Endothelial cell of umbilical vein (primary cell): ENCODE measurements around the gene IFRD2. TPM values are rescaled to one million over a fixed set of nuclear protein-coding genes. Genes with fewer than 3 reads are reported as not detected.

Source experiments
- BruUV-seq: library from RNA; stranded (reverse); fragments of 400-500 nt; replicated peaks from 2 replicates; lab custom pipeline; 2021; lab: Mats Ljungman, UMichigan
- CTCF ChIA-PET: fragments of 300-600, 350-600 bp; sonication (Branson Sonifier 250); formaldehyde crosslinking; loops from one replicate; lab custom pipeline; 2021; ENCODE audit warnings: antibody characterized with exemption, inconsistent platforms; lab: Charles Lee
- POLR2A ChIA-PET: fragments of 300-600, 350-600 bp; sonication (Branson Sonifier 250); formaldehyde crosslinking; loops from one replicate; lab custom pipeline; 2021; ENCODE audit warnings: antibody characterized with exemption, inconsistent platforms; lab: Charles Lee
- DNase-seq: peaks from one replicate; pipeline ENCODE4 v3.0.0-alpha.2; 2011; ENCODE audit warnings: low read depth, low spot score
- FAIRE-seq: peaks from 2 replicates; lab custom pipeline; 2011; peaks lifted over from hg19 to GRCh38; lab: Jason Lieb, UNC
- H2AFZ ChIP-seq: 2 replicates; pipeline ENCODE4 v1.6.0; 2012; ENCODE audit warnings: low read depth, low read length, control low read depth, inconsistent platforms
- H3K27ac ChIP-seq: 2 replicates; pipeline ENCODE4 v1.5.1; 2011; ENCODE audit warnings: low read depth, mild to moderate bottlenecking, control low read depth, low read length, moderate library complexity; ENCODE audit not compliant: insufficient read depth
- H3K27me3 ChIP-seq, 2 experiments: 2 replicates each; pipeline versions ENCODE4 v1.6.0 to v1.6.1; 2011; ENCODE audit warnings: low read length in 2 of 2, mixed read lengths in 1 of 2; ENCODE audit not compliant: control insufficient read depth in 2 of 2, insufficient read depth in 2 of 2
- H3K36me3 ChIP-seq, 2 experiments: 2 replicates in 1 of 2; 3 replicates in 1 of 2; pipeline ENCODE4 v1.5.1; 2011; ENCODE audit warnings: low read length in 2 of 2, mild to moderate bottlenecking in 1 of 2, moderate library complexity in 1 of 2; ENCODE audit not compliant: control insufficient read depth in 2 of 2, insufficient read depth in 2 of 2; ENCODE audit errors: extremely low read depth in 1 of 2
- H3K4me1 ChIP-seq: 3 replicates; pipeline ENCODE4 v1.5.1; 2011; ENCODE audit warnings: mild to moderate bottlenecking, low read length; ENCODE audit not compliant: control insufficient read depth, insufficient read depth; ENCODE audit errors: extremely low read depth
- H3K4me2 ChIP-seq: 2 replicates; pipeline ENCODE4 v1.6.1; 2011; ENCODE audit warnings: low read length, control low read depth, mixed read lengths; ENCODE audit not compliant: insufficient read depth
- H3K4me3 ChIP-seq, 3 experiments: fragments of 200-600 bp in 1 of 3; sonication (generic), shearing (Covaris generic) in 1 of 3; replicated peaks in 1 of 3; 2 replicates each; pipeline ENCODE4 v1.5.1; 2011 to 2016; ENCODE audit warnings: control low read depth in 3 of 3, low read length in 3 of 3, mild to moderate bottlenecking in 2 of 3, inconsistent platforms in 1 of 3, low read depth in 1 of 3, moderate library complexity in 1 of 3; ENCODE audit not compliant: insufficient read depth in 1 of 3
- H3K79me2 ChIP-seq: 2 replicates; pipeline ENCODE4 v1.6.0; 2012; ENCODE audit warnings: low read length, inconsistent platforms; ENCODE audit not compliant: control insufficient read depth, insufficient read depth
- H3K9ac ChIP-seq: replicated peaks from 2 replicates; pipeline ENCODE3; 2011; ENCODE audit warnings: low read length, control low read depth; ENCODE audit not compliant: insufficient read depth; ENCODE audit errors: extremely low read depth
- H3K9me1 ChIP-seq: replicated peaks from 3 replicates; pipeline ENCODE4 v1.6.0; 2011; ENCODE audit warnings: mild to moderate bottlenecking, low read length; ENCODE audit not compliant: control insufficient read depth, insufficient read depth; ENCODE audit errors: extremely low read depth
- H3K9me3 ChIP-seq: replicated peaks from 2 replicates; pipeline ENCODE4 v1.5.1; 2012; ENCODE audit warnings: low read length, inconsistent platforms; ENCODE audit not compliant: control insufficient read depth, insufficient read depth
- H4K20me1 ChIP-seq: replicated peaks from 2 replicates; pipeline ENCODE3; 2011; ENCODE audit warnings: mild to moderate bottlenecking, low read length; ENCODE audit not compliant: control insufficient read depth, insufficient read depth; ENCODE audit errors: extremely low read depth
- EZH2 ChIP-seq: IDR thresholded peaks from 2 replicates; pipeline ENCODE4 v1.6.1; 2012; ENCODE audit warnings: borderline replicate concordance, low read depth, mild to moderate bottlenecking, moderate library complexity, low read length, inconsistent platforms; ENCODE audit not compliant: severe bottlenecking
- FOS ChIP-seq: IDR thresholded peaks from 2 replicates; pipeline ENCODE4 v1.6.1; 2011; ENCODE audit warnings: mild to moderate bottlenecking, low read length, moderate library complexity, borderline replicate concordance; ENCODE audit not compliant: insufficient read depth
- GATA2 ChIP-seq: IDR thresholded peaks from 2 replicates; pipeline ENCODE4 v1.7.0; 2011; ENCODE audit warnings: low read depth, mild to moderate bottlenecking, moderate library complexity, mixed read lengths, low read length; ENCODE audit not compliant: insufficient read length, insufficient read depth
- JUN ChIP-seq: IDR thresholded peaks from 2 replicates; pipeline ENCODE4 v1.6.1; 2011; ENCODE audit warnings: borderline replicate concordance, low read depth; ENCODE audit not compliant: insufficient read length, insufficient read depth
- MYC ChIP-seq: IDR thresholded peaks from one replicate; pipeline ENCODE4 v1.6.1; 2011; ENCODE audit warnings: mild to moderate bottlenecking, low read depth, low read length
- POLR2A ChIP-seq: IDR thresholded peaks from 2 replicates; pipeline ENCODE4 v1.6.1; 2012; ENCODE audit warnings: low read depth, mild to moderate bottlenecking, control low read depth, low read length
- POLR2AphosphoS5 ChIP-seq: IDR thresholded peaks from 2 replicates; pipeline ENCODE4 v1.6.1; 2012; ENCODE audit warnings: low read depth, mild to moderate bottlenecking, control low read depth, low read length, moderate library complexity; ENCODE audit not compliant: insufficient read depth
- dilution Hi-C: fragments of 300-500 bp; cut with MboI; formaldehyde crosslinking; loops from one replicate; pipeline ENCODE4 v1.15.0; 2019; ENCODE audit warnings: low sequenced_read_pairs; ENCODE audit not compliant: extremely low pct_ligation_motif_present
- intact Hi-C: fragments of 100-400 bp; cut with micrococcal nuclease; formaldehyde crosslinking; loops from one replicate; pipeline ENCODE4 v1.10.0; 2022
- polyA plus RNA-seq, 4 experiments: library from polyadenylated mRNA; depleted of rRNA in 3 of 4; stranded (reverse) in 3 of 4; unstranded in 1 of 4; fragments of >200 nt; gene quantifications; 2 replicates each; pipeline versions ENCODE4 v1.2.1 to v1.2.3, GENCODE V29; 2011 to 2012; ENCODE audit warnings: missing spikeins in 1 of 4
- total RNA-seq: library from RNA; stranded (reverse); gene quantifications from 2 replicates; pipeline ENCODE4 v1.2.3, GENCODE V29; 2021
- TF ChIP-seq, protein P1 (sequence below), 2 donors: IDR thresholded peaks; 1 replicate in 1 of 2; 2 replicates in 1 of 2; pipeline ENCODE4 v1.5.1; 2011; ENCODE audit warnings: low read length in 2 of 2, mild to moderate bottlenecking in 2 of 2, moderate library complexity in 2 of 2, control low read depth in 1 of 2, inconsistent platforms in 1 of 2, low read depth in 1 of 2; ENCODE audit not compliant: insufficient read depth in 1 of 2; ENCODE audit errors: extremely low read depth in 1 of 2
- TF ChIP-seq, protein P2 (sequence below): IDR thresholded peaks from 2 replicates; pipeline ENCODE4 v1.6.1; 2011; ENCODE audit not compliant: insufficient read depth, insufficient read length

The IFRD2 gene
- total and polyA plus RNA-seq, 2 donors (not counting 3 experiments of a cell fraction or from before 2014, with no cell fraction given) = 99.4 to 111 TPM

GRCh38 chr3:50297896-50298725, 5.9 kb upstream of the IFRD2 start:
- Histone ChIP-seq H3K4me3 (peak overlapping the region; percentile 51 to 69 (median 64)), H2AFZ (no peak overlapping the region), H4K20me1 (no peaks in the 10 kb centered on the region), H3K4me2 (peak overlapping the region; percentile 79), H3K9me1 (no peaks in the 10 kb centered on the region), H3K9ac (peak overlapping the region; percentile 75), H3K27me3 (no peaks in the 10 kb centered on the region), H3K9me3 (no peaks in the 10 kb centered on the region), H3K4me1 (peaks cover 21% of the 10 kb centered on the region), H3K79me2 (no peaks in the 10 kb centered on the region), H3K27ac (peak overlapping the region; percentile 70), H3K36me3 (no peaks in the 10 kb centered on the region)
- POLR2A ChIA-PET = interaction anchor here (1.0 to 1.5 kb wide), 3 partner anchors 15 to 38 kb away, joined by 3 to 5 read pairs (median 3); no protein-coding TSS in a partner anchor
- dilution Hi-C loops = no loop called here
- TF ChIP-seq POLR2AphosphoS5 = no peak
- TF ChIP-seq, protein P1, sequence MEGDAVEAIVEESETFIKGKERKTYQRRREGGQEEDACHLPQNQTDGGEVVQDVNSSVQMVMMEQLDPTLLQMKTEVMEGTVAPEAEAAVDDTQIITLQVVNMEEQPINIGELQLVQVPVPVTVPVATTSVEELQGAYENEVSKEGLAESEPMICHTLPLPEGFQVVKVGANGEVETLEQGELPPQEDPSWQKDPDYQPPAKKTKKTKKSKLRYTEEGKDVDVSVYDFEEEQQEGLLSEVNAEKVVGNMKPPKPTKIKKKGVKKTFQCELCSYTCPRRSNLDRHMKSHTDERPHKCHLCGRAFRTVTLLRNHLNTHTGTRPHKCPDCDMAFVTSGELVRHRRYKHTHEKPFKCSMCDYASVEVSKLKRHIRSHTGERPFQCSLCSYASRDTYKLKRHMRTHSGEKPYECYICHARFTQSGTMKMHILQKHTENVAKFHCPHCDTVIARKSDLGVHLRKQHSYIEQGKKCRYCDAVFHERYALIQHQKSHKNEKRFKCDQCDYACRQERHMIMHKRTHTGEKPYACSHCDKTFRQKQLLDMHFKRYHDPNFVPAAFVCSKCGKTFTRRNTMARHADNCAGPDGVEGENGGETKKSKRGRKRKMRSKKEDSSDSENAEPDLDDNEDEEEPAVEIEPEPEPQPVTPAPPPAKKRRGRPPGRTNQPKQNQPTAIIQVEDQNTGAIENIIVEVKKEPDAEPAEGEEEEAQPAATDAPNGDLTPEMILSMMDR (IDR thresholded peaks at IDR 0.05; ENCODE audit: extremely low read depth in 1 of 2, insufficient read depth in 1 of 2, low read depth in 1 of 2, low read length in 2 of 2) = peak; percentile 10 to 11
- CTCF ChIA-PET = interaction anchor here (1.4 to 2.6 kb wide), 2 partner anchors 25 to 30 kb away, joined by 4 to 36 read pairs; partner anchors contain the start of genes HYAL2 and TUSC2
- DNase-seq = no peak
- no TSS peak for BruUV-seq
- intact Hi-C loops = loop anchor here (2.0 kb wide), 2 partner anchors 55 to 61 kb away; partner anchors contain the start of gene TMEM115
- FAIRE-seq = no peak

DNA sequence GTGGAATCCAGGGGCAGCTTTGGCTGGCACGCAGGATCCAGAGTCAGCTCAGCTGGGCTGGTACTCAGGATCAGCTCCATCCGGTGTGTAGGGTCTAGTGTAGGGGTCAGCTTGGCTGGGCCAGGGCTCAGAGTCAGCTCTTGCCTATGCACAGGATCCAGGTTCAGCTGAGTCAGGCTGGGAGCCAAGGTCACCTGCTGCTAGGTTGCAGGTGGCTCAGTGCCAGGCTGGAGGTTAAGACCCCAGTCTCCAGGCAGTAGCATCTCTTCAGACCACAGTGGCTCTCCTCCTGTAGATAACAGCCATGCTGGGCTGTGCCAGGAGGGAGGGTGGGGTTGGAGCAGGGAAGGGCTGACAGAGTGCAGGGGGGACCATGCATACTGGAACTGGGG, 5.2 kb upstream of the IFRD2 start:
- no peak overlapping the region for H3K4me3 ChIP-seq
- H4K20me1 ChIP-seq = no peaks in the 10 kb centered on the region
- TF ChIP-seq, protein P2, sequence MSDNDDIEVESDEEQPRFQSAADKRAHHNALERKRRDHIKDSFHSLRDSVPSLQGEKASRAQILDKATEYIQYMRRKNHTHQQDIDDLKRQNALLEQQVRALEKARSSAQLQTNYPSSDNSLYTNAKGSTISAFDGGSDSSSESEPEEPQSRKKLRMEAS = no peak
- TF ChIP-seq FOS (no peak), POLR2AphosphoS5 (no peak), EZH2 (no peak), MYC (no peak), POLR2A (no peak), GATA2 (no peak), JUN (no peak)
- TF ChIP-seq, protein P1 (IDR thresholded peaks at IDR 0.05; ENCODE audit: extremely low read depth in 1 of 2, insufficient read depth in 1 of 2, low read depth in 1 of 2, low read length in 2 of 2) = no peak
- H3K4me2 ChIP-seq = no peak overlapping the region
- no peak overlapping the region for H3K9ac ChIP-seq
- FAIRE-seq = no peak
- no peaks in the 10 kb centered on the region for H3K79me2 ChIP-seq
- DNase-seq = no peak
- intact Hi-C loops = no loop called here
- no peaks in the 10 kb centered on the region for H3K9me3 ChIP-seq
- CTCF ChIA-PET = no interaction called here
- POLR2A ChIA-PET = no interaction called here
- dilution Hi-C loops = no loop called here
- no peak overlapping the region for H3K27ac ChIP-seq
- H3K36me3 ChIP-seq = no peaks in the 10 kb centered on the region
- BruUV-seq = no TSS peak
- H3K27me3 ChIP-seq = no peaks in the 10 kb centered on the region
- no peak overlapping the region for H2AFZ ChIP-seq
- peaks cover 25% of the 10 kb centered on the region for H3K4me1 ChIP-seq
- no peaks in the 10 kb centered on the region for H3K9me1 ChIP-seq
